Gastroesophageal sphincter (tissue), 4 donors: ENCODE data around the gene BRD4. TPM values are rescaled to one million over a fixed set of nuclear protein-coding genes. Genes with fewer than 3 reads are reported as not detected.

Experiments
- ATAC-seq: fragments of 150-250 bp; one replicate; pipeline ENCODE4 v1.9.1; 2016; ENCODE audit warnings: mild to moderate bottlenecking, moderate library complexity
- H3K27ac ChIP-seq, 4 donors: fragments of 200-600 bp; sonication (generic) in 3 of 4; 1 replicate in 3 of 4; 2 replicates in 1 of 4; pipeline ENCODE4 v1.5.1; 2016 to 2019
- H3K27me3 ChIP-seq: fragments of 200-600 bp; sonication (generic); one replicate; pipeline ENCODE4 v1.5.1; 2019
- H3K36me3 ChIP-seq, 2 donors: fragments of 200-600 bp; sonication (generic); one replicate each; pipeline ENCODE4 v1.5.1; 2019; ENCODE audit warnings: control low read depth in 1 of 2
- H3K4me1 ChIP-seq, 3 donors: fragments of 200-600 bp; sonication (generic); 1 replicate in 2 of 3; 2 replicates in 1 of 3; pipeline ENCODE4 v1.5.1; 2016 to 2019; ENCODE audit warnings: control low read depth in 2 of 3
- H3K4me3 ChIP-seq, 2 donors: fragments of 200-600 bp; sonication (generic); one replicate each; pipeline ENCODE4 v1.5.1; 2019; ENCODE audit warnings: mild to moderate bottlenecking in 1 of 2, moderate library complexity in 1 of 2
- H3K9me3 ChIP-seq, 3 donors: fragments of 200-600 bp; sonication (generic); one replicate each; pipeline ENCODE4 v1.5.1; 2017 to 2019; ENCODE audit warnings: control low read depth in 2 of 3
- EP300 ChIP-seq: sonication (generic); formaldehyde crosslinking; IDR thresholded peaks from one replicate; pipeline ENCODE4 v1.6.1; 2017; ENCODE audit warnings: antibody characterized with exemption, mild to moderate bottlenecking
- POLR2A ChIP-seq, 2 donors: fragments of 450-650 bp; IDR thresholded peaks; one replicate each; pipeline ENCODE4 v1.6.1; 2017; ENCODE audit warnings: antibody characterized with exemption in 2 of 2, mild to moderate bottlenecking in 2 of 2, moderate library complexity in 1 of 2
- POLR2AphosphoS5 ChIP-seq: sonication (generic); formaldehyde crosslinking; IDR thresholded peaks from one replicate; pipeline ENCODE4 v1.6.1; 2017; ENCODE audit warnings: antibody characterized with exemption
- WGBS, 2 donors: methylation state at CpG; one replicate each; pipeline ENCODE4 v1.1.5; 2018; ENCODE audit warnings: low coverage in 1 of 2; 5-methylcytosine and 5-hydroxymethylcytosine counted together
- total RNA-seq, 4 donors: library from RNA; depleted of rRNA; stranded (reverse); fragments of >200 nt; gene quantifications; one replicate each; pipeline ENCODE4 v1.1.0, GENCODE V29; 2016
- TF ChIP-seq, protein P1 (sequence below), 4 experiments: fragments of 200-600 bp in 2 of 4; fragments of 450-650 bp in 2 of 4; sonication (generic) in 1 of 4; IDR thresholded peaks; one replicate each; pipeline ENCODE4 v1.5.1; 2017 to 2019; ENCODE audit warnings: antibody characterized with exemption in 4 of 4, mild to moderate bottlenecking in 2 of 4, moderate library complexity in 2 of 4

The BRD4 gene
- total RNA-seq, 4 donors from 2014 or later = 29.6 to 49.3 (median 34.4) TPM

DNA sequence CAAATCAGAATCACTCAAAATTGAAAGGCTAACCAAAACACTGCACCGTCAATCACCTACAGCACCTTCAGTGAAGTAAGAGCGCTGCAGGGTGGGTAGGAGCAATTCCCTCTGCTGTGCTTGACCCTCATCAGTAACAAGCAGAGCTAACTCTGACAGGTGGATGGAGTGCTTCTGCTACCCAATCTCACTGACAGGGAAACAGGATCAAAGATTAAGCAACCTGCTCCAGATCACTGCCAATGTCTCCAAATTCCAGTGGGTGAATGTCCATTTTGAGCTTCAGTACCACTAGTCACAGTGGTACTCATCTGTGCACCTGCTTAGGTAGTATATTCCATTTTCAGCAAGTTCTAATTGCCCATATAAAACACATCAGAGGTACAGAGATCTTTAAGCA lies 25.2 kb downstream of the BRD4 start:
- no peak for ATAC-seq
- no peak overlapping the region for H3K4me3 ChIP-seq
- no peaks in the 10 kb centered on the region for H3K9me3 ChIP-seq
- TF ChIP-seq EP300 = no peak
- no peak for TF ChIP-seq POLR2A (IDR thresholded peaks at IDR 0.05)
- TF ChIP-seq, protein P1, sequence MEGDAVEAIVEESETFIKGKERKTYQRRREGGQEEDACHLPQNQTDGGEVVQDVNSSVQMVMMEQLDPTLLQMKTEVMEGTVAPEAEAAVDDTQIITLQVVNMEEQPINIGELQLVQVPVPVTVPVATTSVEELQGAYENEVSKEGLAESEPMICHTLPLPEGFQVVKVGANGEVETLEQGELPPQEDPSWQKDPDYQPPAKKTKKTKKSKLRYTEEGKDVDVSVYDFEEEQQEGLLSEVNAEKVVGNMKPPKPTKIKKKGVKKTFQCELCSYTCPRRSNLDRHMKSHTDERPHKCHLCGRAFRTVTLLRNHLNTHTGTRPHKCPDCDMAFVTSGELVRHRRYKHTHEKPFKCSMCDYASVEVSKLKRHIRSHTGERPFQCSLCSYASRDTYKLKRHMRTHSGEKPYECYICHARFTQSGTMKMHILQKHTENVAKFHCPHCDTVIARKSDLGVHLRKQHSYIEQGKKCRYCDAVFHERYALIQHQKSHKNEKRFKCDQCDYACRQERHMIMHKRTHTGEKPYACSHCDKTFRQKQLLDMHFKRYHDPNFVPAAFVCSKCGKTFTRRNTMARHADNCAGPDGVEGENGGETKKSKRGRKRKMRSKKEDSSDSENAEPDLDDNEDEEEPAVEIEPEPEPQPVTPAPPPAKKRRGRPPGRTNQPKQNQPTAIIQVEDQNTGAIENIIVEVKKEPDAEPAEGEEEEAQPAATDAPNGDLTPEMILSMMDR (IDR thresholded peaks at IDR 0.05) = no peak
- TF ChIP-seq POLR2AphosphoS5 = no peak
- no peaks in the 10 kb centered on the region for H3K27me3 ChIP-seq
- H3K36me3 ChIP-seq = no peaks in the 10 kb centered on the region
- peaks cover 0 to 96% (median 40%) of the 10 kb centered on the region in 3 donors for H3K4me1 ChIP-seq
- H3K27ac ChIP-seq = no peak overlapping the region
- WGBS, 2 donors = 83 to 100% methylated on average over 1 of the region's 2 CpGs

DNA sequence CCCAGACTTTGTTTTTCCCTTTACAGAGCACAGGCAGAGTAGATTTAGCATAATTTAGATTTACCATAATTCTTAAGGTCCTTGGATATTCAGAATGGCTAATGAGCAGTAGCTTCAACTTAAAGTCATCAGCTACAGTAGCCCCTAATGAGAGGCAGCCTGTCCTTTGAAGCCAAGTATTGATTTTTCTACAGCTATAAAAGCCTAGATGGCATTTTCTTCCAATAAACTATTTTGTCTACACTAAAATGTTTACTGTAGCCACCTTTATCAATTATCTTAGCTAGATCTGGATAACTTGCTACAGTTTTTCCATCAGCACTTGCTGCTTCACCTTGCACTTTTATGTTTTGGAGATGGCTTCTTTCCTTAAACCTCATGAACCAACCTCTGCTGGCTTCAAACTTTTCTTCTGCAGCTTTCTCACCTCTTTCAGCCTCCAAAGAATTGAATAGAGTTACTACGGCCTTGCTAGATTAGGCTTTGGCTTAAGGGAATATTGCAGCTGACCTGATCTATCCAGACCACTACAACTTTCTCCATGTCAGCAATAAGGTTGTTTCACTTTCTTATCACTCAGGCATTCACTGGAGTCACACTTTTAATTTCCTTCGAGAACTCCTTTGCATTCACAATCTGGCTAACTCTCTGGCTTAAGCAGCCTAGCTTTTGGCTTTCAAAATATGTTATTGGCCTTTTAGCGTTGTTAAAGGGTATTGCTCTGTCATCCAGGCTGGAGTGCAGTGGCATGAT lies 26.6 kb downstream of the BRD4 start:
- H3K4me3 ChIP-seq = no peak overlapping the region
- peaks cover 0 to 96% (median 50%) of the 10 kb centered on the region in 3 donors for H3K4me1 ChIP-seq
- no peaks in the 10 kb centered on the region for H3K27me3 ChIP-seq
- WGBS, 2 donors = 68 to 78% methylated on average over 3 of the region's 3 CpGs
- no peaks in the 10 kb centered on the region for H3K9me3 ChIP-seq
- TF ChIP-seq, protein P1 (IDR thresholded peaks at IDR 0.05) = no peak
- TF ChIP-seq POLR2A (IDR thresholded peaks at IDR 0.05) = no peak
- no peak for TF ChIP-seq POLR2AphosphoS5
- no peak for TF ChIP-seq EP300
- H3K36me3 ChIP-seq = no peaks in the 10 kb centered on the region
- H3K27ac ChIP-seq = no peak overlapping the region
- ATAC-seq = no peak

DNA sequence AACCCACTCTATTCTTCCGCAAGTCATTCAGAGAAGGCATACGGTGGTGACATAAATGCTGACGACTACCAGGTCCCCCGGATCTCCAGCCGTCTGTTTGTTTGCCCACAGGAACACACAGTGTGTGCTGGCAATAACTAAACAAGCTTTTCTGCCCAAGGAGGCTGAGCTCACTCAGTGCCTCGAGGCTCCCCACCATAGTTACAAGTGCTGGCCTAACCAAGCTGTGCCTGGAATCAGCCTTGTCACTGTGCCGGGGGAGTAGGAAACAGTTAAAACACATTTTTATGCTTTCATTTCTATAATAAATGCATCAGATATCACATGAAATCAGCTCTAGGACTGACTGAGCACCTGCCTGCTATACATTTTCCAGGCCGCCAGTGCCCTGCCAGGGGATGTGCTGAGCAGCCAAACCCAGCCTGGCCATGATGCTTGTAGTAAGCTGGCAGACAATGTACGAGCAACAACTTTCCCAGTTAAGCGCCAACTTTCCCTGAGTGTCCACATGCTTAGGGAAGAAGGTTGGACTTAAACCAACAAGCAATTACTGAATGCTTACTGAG lies 28.1 kb downstream of the BRD4 start:
- no peaks in the 10 kb centered on the region for H3K9me3 ChIP-seq
- ATAC-seq = peak; percentile 28

DNA sequence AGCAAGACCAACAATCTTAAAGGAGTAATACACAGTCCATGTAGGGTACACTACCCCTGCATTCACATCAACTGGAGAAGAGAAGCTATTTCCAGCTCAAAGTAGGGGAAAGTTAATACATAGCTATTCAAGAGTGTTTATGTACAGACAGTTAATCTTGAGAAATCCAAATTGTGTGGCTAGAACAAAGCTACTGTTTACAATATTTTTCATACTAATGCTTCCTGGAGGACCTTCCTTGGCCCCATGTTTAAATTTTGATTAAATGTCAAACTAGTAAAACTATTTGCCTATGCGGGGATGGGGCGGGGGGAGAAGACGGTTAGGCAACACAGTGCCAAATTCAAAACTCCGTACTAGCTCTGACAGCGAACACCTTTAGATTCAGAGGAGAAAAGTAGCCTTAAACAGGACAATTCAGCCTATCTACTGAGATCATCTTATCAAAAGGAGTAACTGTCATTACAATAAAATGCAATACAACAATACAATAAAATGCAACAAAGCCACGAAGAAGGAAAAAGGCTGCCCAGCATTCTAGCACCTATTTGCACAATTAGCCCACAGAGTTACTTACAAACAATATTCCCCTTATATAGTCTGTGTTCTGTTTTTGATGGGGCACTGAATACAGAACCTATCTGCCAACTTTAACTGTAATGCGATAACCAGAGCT lies 29.1 kb downstream of the BRD4 start:
- Histone ChIP-seq H3K27ac (peak overlapping the region in 3 of 4 donors; percentile 51 to 66 (median 64)), H3K4me3 (no peak overlapping the region), H3K4me1 (peaks cover 0 to 96% (median 63%) of the 10 kb centered on the region in 3 donors), H3K27me3 (no peaks in the 10 kb centered on the region), H3K36me3 (no peaks in the 10 kb centered on the region), H3K9me3 (no peaks in the 10 kb centered on the region)
- 23 to 29% methylated on average over 4 to 7 of the region's 7 CpGs for WGBS, 2 donors
- no peak for ATAC-seq
- TF ChIP-seq POLR2A (IDR thresholded peaks at IDR 0.05) = no peak
- TF ChIP-seq, protein P1 (IDR thresholded peaks at IDR 0.05) = no peak
- TF ChIP-seq EP300 = no peak
- TF ChIP-seq POLR2AphosphoS5 = peak; percentile 44

More for the DNA sequence above, 28.1 kb downstream of the BRD4 start:
- TF ChIP-seq EP300 = no peak
- peak; percentile 72 for TF ChIP-seq POLR2AphosphoS5
- 0 to 41% methylated on average over 2 to 5 of the region's 10 CpGs for WGBS, 2 donors
- H3K36me3 ChIP-seq = no peaks in the 10 kb centered on the region
- no peaks in the 10 kb centered on the region for H3K27me3 ChIP-seq
- H3K4me1 ChIP-seq = peaks cover 0 to 96% (median 54%) of the 10 kb centered on the region in 3 donors
- peak overlapping the region in 3 of 4 donors; percentile 40 to 64 (median 51) for H3K27ac ChIP-seq
- no peak overlapping the region for H3K4me3 ChIP-seq

DNA sequence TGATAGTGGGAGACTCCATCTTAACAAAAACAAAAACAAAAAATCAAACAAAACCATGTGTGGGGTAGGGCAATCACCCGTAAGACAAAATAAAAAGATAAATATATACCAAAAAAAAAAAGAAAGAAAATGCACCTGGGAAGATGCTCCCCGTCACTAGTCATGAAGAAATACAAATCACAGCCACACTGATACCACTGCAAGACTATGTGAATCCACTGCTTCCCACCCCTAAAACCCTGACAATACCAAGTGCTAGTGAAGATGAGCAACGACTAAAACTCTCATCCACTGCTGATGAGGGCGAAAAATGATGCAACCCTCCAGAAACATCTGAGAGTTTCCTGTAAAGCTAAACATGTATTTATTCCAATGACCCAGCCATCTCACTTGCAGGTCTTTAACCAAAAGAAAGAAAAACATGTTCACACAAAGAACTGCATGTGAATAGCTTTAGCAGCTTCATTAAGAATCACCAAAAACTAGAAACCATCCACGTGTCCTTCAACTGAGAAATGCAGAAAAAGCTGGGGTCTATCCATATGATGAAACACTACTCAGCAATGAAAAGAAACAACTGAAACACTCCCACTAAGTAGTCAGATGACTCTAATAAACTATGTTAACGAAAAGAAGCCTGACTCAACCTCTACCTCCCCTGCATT lies 31.7 kb downstream of the BRD4 start:
- no peaks in the 10 kb centered on the region for H3K36me3 ChIP-seq
- 64 to 71% methylated on average over 2 to 6 of the region's 6 CpGs for WGBS, 2 donors
- no peaks in the 10 kb centered on the region for H3K27me3 ChIP-seq
- H3K4me1 ChIP-seq = peaks cover 11 to 100% (median 76%) of the 10 kb centered on the region in 3 donors
- H3K9me3 ChIP-seq = no peaks in the 10 kb centered on the region
- TF ChIP-seq EP300 (no peak), POLR2AphosphoS5 (no peak), POLR2A (IDR thresholded peaks at IDR 0.05) (no peak)
- TF ChIP-seq, protein P1 (IDR thresholded peaks at IDR 0.05) = no peak
- no peak for ATAC-seq
- H3K4me3 ChIP-seq = no peak overlapping the region
- no peak overlapping the region for H3K27ac ChIP-seq
